Sigmoid colon (tissue), 4 donors: Measurements from ENCODE around the gene R3HDM1.
"Not testable (repeated sequence)": the region's sequence is repeated elsewhere in the genome, so short reads cannot be mapped to it uniquely, and the experiment has no call there.

Source experiments
- EP300 ChIP-seq, 4 donors: sonication (generic); formaldehyde crosslinking; IDR thresholded peaks; one replicate each; pipeline ENCODE4 v1.6.1; 2017; ENCODE audit warnings: antibody characterized with exemption in 4 of 4
- POLR2A ChIP-seq, 2 donors: fragments of 450-650 bp; IDR thresholded peaks; one replicate each; pipeline ENCODE4 v1.6.1; 2016; ENCODE audit warnings: antibody characterized with exemption in 2 of 2, mild to moderate bottlenecking in 2 of 2, moderate library complexity in 2 of 2
- TF ChIP-seq, protein P1 (sequence below), 4 experiments: fragments of 450-650 bp in 3 of 4; fragments of 200-600 bp in 1 of 4; IDR thresholded peaks; one replicate each; pipeline ENCODE4 v1.5.1; 2016 to 2019; ENCODE audit warnings: antibody characterized with exemption in 4 of 4, mild to moderate bottlenecking in 3 of 4, moderate library complexity in 2 of 4

DNA sequence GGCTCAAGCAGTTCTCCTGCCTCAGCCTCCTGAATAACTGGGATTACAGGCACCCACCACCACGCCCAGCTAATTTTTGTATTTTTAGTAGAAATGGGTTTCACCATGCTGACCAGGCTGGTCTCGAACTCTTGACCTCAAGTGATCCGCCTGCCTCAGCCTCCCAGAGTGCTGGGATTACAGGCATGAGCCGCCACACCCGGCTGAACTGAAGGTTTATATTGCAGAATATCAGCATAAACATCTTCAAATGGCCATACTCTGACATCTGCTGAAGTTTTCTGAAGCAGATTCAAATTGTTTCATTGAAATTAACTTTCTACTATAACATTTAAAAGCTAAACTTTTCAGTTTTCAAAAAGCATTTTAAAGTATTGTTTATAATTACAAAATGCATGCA, 172.8 kb downstream of the R3HDM1 start:
- not testable (repeated sequence) for TF ChIP-seq POLR2A, EP300 (IDR thresholded peaks at IDR 0.05)
- TF ChIP-seq, protein P1, sequence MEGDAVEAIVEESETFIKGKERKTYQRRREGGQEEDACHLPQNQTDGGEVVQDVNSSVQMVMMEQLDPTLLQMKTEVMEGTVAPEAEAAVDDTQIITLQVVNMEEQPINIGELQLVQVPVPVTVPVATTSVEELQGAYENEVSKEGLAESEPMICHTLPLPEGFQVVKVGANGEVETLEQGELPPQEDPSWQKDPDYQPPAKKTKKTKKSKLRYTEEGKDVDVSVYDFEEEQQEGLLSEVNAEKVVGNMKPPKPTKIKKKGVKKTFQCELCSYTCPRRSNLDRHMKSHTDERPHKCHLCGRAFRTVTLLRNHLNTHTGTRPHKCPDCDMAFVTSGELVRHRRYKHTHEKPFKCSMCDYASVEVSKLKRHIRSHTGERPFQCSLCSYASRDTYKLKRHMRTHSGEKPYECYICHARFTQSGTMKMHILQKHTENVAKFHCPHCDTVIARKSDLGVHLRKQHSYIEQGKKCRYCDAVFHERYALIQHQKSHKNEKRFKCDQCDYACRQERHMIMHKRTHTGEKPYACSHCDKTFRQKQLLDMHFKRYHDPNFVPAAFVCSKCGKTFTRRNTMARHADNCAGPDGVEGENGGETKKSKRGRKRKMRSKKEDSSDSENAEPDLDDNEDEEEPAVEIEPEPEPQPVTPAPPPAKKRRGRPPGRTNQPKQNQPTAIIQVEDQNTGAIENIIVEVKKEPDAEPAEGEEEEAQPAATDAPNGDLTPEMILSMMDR (IDR thresholded peaks at IDR 0.05): not testable (repeated sequence)
